Small intestine (tissue), 7 donors: ENCODE data around the gene ATP6V1C2. TPM values are rescaled to one million over a fixed set of nuclear protein-coding genes. Genes with fewer than 3 reads are reported as not detected.

Source experiments
- DNase-seq, 2 donors: peaks; one replicate each; pipeline versions ENCODE4 v3.0.0 to v3.0.0-alpha.2; 2013
- FAIRE-seq: peaks from 2 replicates; lab custom pipeline; 2012; peaks lifted over from hg19 to GRCh38; lab: Jason Lieb, UNC
- H3K27ac ChIP-seq, 3 donors: one replicate each; pipeline ENCODE4 v1.5.1; 2013; ENCODE audit warnings: low read length in 2 of 3, mild to moderate bottlenecking in 2 of 3, control low read depth in 1 of 3, inconsistent platforms in 1 of 3, low read depth in 1 of 3, moderate library complexity in 1 of 3
- H3K27me3 ChIP-seq, 3 donors: one replicate each; pipeline ENCODE4 v1.6.1; 2013; ENCODE audit warnings: low read length in 3 of 3, inconsistent platforms in 1 of 3; ENCODE audit not compliant: control insufficient read depth in 3 of 3, insufficient read depth in 3 of 3
- H3K36me3 ChIP-seq, 3 donors: one replicate each; pipeline ENCODE4 v1.6.1; 2013; ENCODE audit warnings: low read length in 3 of 3, inconsistent platforms in 1 of 3, low read depth in 1 of 3, mild to moderate bottlenecking in 1 of 3, moderate library complexity in 1 of 3; ENCODE audit not compliant: control insufficient read depth in 3 of 3, insufficient read depth in 2 of 3
- H3K4me1 ChIP-seq, 3 donors: one replicate each; pipeline ENCODE4 v1.6.1; 2013; ENCODE audit warnings: low read length in 2 of 3, inconsistent platforms in 1 of 3, low read depth in 1 of 3, mild to moderate bottlenecking in 1 of 3, moderate library complexity in 1 of 3; ENCODE audit not compliant: control insufficient read depth in 3 of 3, insufficient read depth in 2 of 3
- H3K4me3 ChIP-seq, 3 donors: one replicate each; pipeline ENCODE4 v1.5.1; 2013; ENCODE audit warnings: low read length in 3 of 3, control low read depth in 1 of 3, inconsistent platforms in 1 of 3, low read depth in 1 of 3, mild to moderate bottlenecking in 1 of 3, moderate library complexity in 1 of 3
- H3K9me3 ChIP-seq, 2 donors: one replicate each; pipeline ENCODE4 v1.6.1; 2013; ENCODE audit warnings: low read depth in 1 of 2, low read length in 1 of 2; ENCODE audit not compliant: control insufficient read depth in 2 of 2, insufficient read depth in 1 of 2
- WGBS, 3 donors: extraction: QIAGEN DNeasy Blood & Tissue Kit; methylation state at CpG; one replicate each; pipeline ENCODE4 v1.1.7; 2013; 5-methylcytosine and 5-hydroxymethylcytosine counted together
- polyA plus RNA-seq, 4 donors: library from polyadenylated mRNA; stranded (reverse) in 3 of 4; unstranded in 1 of 4; fragments of 200-250 nt in 3 of 4; fragments of 120-200 nt in 1 of 4; gene quantifications; one replicate each; pipeline versions ENCODE4 v1.2.1 to v1.2.3, GENCODE V29; 2013
- donor health status: healthy with polysubstance abuse.
- donor health status: control.
- donor health status: control.
- donor health status: Bipolar disorder and iron deficiency.
- donor health status: healthy.

The ATP6V1C2 gene
- polyA plus RNA-seq, 4 donors, result 0.22 to 3.6 (median 0.92) TPM

DNA sequence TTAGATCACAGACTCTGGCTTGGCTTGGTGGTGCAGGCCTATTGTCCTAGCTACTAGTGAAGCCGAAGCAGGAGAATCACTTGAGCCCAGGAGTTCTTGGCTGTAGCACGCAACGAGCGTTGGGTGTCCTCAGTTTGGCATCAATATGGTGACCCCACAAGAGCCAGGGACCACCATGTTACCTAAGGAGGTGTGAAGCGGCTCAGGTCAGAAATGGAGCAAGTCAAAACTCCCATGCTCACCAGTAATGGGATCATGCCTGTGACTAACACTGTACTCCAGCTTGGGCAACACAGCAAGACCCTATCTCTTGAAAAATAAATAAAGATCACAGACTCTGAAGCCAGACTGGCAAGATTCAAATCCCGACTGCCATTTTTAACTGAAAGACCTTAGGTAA is 29.9 kb upstream of the ATP6V1C2 start:
- Histone ChIP-seq H3K27ac (no peak overlapping the region), H3K36me3 (peaks cover 0 to 3% (median 0%) of the 10 kb centered on the region in 3 donors), H3K4me1 (peaks cover 3 to 13% (median 11%) of the 10 kb centered on the region in 3 donors), H3K9me3 (no peaks in the 10 kb centered on the region), H3K27me3 (no peaks in the 10 kb centered on the region), H3K4me3 (no peak overlapping the region)
- no peak for DNase-seq
- FAIRE-seq, result no peak
- WGBS, 3 donors, result 93 to 97% (median 94%) methylated on average over 6 of the region's 6 CpGs

DNA sequence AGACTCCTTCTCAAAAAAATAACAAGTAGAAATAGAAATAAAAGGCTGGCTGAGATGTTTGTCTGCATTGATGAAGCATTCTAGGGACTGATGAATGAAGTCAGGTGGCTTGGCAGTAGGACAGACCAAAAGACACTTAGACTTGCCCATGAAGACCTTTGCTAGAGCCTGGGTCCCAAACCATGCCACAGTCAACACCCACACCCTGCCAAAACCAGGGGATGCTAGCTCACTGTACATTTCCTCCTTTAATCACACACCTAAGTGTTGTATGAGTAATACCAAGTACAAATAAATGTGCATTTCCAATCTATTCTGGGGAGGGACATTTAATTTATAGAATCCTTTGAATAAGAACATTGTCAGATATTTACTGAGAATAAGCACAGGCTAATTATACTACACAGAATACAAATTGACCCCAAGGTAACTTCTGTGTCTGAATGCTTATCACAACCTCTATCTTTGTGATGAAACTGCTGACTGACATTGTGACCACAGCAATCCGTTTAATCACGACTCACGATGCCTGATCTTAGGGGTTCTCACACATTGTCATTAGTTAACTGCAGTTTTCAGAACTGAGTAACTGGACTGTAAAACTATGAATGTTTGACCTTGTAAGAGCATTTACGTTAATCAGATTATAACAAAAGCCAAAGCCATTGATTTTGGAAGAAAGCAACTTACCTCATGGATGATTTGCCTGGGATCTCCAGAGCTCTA is 21.2 kb upstream of the ATP6V1C2 start:
- Histone ChIP-seq H3K27me3 (no peaks in the 10 kb centered on the region), H3K27ac (no peak overlapping the region), H3K9me3 (no peaks in the 10 kb centered on the region), H3K4me1 (peaks cover 0 to under 1% (median 0%) of the 10 kb centered on the region in 3 donors), H3K36me3 (no peaks in the 10 kb centered on the region), H3K4me3 (no peak overlapping the region)
- FAIRE-seq, result no peak
- DNase-seq, result no peak
- WGBS, 3 donors, result 64 to 74% (median 66%) methylated on average over 4 of the region's 4 CpGs

DNA sequence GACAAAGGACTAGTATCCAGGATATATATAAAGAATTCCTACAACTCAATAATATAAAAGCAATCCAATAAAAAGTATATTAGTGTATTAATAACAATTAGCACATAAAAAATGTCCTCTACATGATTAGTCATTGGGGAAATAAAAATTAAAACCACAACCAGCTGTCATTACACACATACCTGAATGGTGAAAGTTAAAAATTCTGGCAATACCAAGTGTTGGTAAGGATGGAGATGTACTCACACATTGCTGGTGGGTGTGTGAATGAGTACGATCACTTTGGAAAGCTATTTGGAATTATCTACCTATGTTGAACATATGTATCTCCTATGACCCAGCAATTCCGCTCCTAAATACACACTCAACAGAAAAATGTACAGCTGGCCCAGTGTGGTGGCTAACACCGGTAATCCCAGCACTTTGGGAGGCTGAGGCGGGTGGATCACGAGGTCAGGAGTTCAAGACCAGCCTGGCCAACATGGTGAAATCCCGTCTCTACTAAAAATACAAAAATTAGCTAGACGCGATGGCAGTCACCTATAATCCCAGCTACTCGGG is 17.3 kb upstream of the ATP6V1C2 start:
- Histone ChIP-seq H3K9me3 (no peaks in the 10 kb centered on the region), H3K27ac (no peak overlapping the region), H3K4me3 (no peak overlapping the region), H3K36me3 (no peaks in the 10 kb centered on the region), H3K4me1 (no peaks in the 10 kb centered on the region), H3K27me3 (peaks cover 0 to 8% (median 0%) of the 10 kb centered on the region in 3 donors)
- WGBS, 3 donors, result 91 to 94% (median 91%) methylated on average over 9 of the region's 9 CpGs
- no peak for DNase-seq
- no peak for FAIRE-seq

DNA sequence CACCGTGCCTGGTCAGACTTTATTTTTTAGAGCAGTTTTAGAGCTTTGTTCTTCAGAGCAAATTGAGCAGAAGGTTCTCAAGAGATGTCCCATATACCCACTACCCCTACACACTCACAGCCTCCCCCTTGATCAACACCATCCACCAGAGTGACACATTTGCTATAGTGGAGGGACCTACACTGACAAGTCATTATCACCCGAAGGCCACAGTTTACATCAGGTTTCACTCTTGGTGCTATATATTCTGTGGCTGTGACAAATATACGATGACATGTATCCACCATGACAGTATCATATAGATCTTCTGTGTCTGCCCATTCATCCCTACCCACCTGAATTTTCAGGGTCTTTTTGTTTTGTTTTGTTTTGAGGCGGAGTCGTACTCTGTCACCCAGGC is 15.4 kb upstream of the ATP6V1C2 start:
- peaks cover 0 to 14% (median 0%) of the 10 kb centered on the region in 3 donors for H3K27me3 ChIP-seq
- H3K36me3 ChIP-seq, result no peaks in the 10 kb centered on the region
- no peak overlapping the region for H3K27ac ChIP-seq
- H3K4me3 ChIP-seq, result no peak overlapping the region
- no peaks in the 10 kb centered on the region for H3K9me3 ChIP-seq
- FAIRE-seq, result no peak
- 92 to 94% (median 94%) methylated on average over 5 of the region's 5 CpGs for whole genome bisulfite sequencing, 3 donors
- no peaks in the 10 kb centered on the region for H3K4me1 ChIP-seq
- DNase-seq, result no peak

DNA sequence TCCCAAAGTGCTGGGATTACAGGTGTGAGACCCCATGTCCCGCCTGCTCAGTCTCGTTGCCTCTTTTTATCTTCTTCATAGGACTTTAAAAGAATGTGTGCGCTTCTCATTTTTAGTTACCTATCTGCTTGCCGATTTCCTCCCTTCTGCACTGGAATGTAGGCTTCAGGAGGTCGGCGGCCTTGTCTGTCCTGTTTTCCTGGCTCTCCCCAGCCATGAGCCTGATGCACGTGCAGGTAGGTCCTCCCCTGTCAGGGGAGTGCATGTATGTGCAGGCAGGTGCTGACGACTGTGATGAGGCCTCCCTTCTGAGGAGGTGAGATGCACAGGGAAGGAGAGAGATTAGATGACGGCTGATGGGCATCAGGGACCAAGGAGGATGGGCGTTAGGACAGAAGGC is 13.6 kb upstream of the ATP6V1C2 start:
- Histone ChIP-seq H3K9me3 (no peaks in the 10 kb centered on the region), H3K27ac (no peak overlapping the region), H3K36me3 (no peaks in the 10 kb centered on the region), H3K27me3 (peaks cover 0 to 23% (median 1%) of the 10 kb centered on the region in 3 donors), H3K4me3 (no peak overlapping the region), H3K4me1 (no peaks in the 10 kb centered on the region)
- no peak for FAIRE-seq
- DNase-seq, result no peak
- WGBS, 3 donors, result 52 to 68% (median 60%) methylated on average over 10 of the region's 10 CpGs

DNA sequence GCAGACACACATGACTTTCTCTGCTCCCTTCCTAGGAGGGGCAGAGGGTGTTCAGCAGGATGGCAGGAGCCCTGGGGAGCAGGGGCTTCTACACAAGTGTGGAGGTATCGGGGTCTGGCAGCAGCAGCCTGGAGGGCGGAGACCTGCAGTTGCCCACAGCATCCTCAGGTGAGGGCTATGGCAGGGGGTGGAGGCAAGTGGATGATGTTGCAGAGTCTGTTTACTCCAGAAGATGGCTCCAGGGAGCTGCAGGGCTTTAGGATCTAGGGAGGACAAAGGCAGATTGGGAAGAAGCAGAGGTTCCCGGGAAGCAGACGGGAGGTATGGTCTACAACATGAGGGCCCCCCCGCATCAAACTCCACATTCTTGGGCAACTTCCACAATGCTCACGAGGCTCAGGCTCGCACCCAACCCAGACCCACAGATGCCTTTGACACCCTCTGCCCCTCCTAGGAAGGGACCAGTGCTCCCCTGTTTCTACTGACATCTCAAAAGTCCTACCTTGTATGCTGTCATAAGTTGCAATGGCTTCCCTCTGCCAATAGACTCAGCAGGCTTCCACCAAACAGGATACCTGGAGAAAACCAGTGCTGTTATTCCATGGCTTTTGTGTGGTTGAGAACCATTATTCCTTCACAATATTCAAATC is 12.0 kb upstream of the ATP6V1C2 start:
- Histone ChIP-seq H3K9me3 (no peaks in the 10 kb centered on the region), H3K4me1 (no peaks in the 10 kb centered on the region), H3K36me3 (no peaks in the 10 kb centered on the region), H3K27ac (no peak overlapping the region), H3K4me3 (no peak overlapping the region), H3K27me3 (peaks cover 0 to 29% (median 1%) of the 10 kb centered on the region in 3 donors)
- FAIRE-seq, result no peak
- WGBS, 3 donors, result 10 to 27% (median 15%) methylated on average over 7 of the region's 7 CpGs
- peak; percentile 21 to 50 for DNase-seq

DNA sequence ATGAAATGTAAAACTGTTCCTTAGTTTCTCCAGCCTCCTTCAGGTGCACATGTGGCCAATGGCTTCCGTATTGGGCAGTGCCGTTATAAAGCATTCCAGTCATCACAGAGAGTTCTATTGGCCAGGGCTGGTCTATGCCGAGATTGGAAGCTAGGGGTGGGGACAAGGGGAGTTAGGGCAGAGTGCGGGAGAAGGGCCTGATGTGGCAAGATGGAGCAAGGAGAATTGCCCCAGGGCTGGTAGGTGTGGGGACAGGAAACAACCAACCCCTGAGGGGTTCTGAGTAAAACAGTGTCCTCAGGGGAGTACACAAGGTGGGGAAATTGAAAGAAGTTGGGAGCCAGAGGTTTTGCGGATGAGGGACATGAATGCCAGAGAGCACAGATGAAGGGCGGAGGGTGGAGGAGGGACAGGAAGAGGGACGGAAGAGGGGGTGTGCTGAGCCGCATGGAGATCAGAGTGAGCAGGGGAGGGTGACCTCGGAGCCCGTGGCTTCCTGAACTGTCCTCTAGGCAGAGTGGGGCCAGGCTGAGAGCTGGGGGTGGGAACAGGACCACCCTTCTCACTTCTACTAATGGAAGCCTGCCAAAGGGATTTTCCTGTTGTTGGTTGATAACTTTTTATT is 9.1 kb upstream of the ATP6V1C2 start:
- 41 to 54% (median 44%) methylated on average over 10 of the region's 10 CpGs for WGBS, 3 donors
- Histone ChIP-seq H3K27ac (no peak overlapping the region), H3K4me1 (no peaks in the 10 kb centered on the region), H3K4me3 (no peak overlapping the region), H3K9me3 (no peaks in the 10 kb centered on the region), H3K36me3 (no peaks in the 10 kb centered on the region), H3K27me3 (peaks cover 0 to 28% (median 1%) of the 10 kb centered on the region in 3 donors)
- DNase-seq, result no peak
- no peak for FAIRE-seq

DNA sequence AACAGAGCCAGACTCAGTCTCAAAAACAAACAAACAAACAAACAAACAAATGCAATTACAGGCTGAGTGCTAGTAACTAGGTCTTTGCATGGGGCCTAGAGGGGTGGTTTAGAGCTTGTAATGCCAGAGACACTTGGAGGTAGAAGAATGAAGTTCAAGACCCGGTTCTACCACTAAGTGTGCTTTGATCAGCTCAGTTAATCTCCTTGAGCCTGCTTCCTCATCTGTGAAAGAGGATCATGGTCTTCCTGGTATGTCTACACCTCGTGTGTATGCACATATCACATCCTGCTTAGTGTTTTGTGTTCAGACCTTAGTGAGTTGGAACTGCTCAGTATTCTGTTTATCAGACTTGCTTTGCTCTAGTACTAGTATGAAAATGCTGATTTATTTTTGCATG is 4.8 kb upstream of the ATP6V1C2 start:
- no peaks in the 10 kb centered on the region for H3K36me3 ChIP-seq
- WGBS, 3 donors, result 23 to 45% (median 43%) methylated on average over 2 of the region's 2 CpGs
- no peak overlapping the region for H3K27ac ChIP-seq
- no peak for FAIRE-seq
- no peaks in the 10 kb centered on the region for H3K9me3 ChIP-seq
- H3K4me1 ChIP-seq, result peaks cover 0 to 2% (median 0%) of the 10 kb centered on the region in 3 donors
- H3K4me3 ChIP-seq, result no peak overlapping the region
- peaks cover under 1 to 38% (median 10%) of the 10 kb centered on the region in 3 donors for H3K27me3 ChIP-seq
- DNase-seq, result no peak
